ENCODE data around the gene SLC22A5. TPM values are rescaled to one million over a fixed set of nuclear protein-coding genes. Genes with fewer than 3 reads are reported as not detected.
"Not testable (repeated sequence)": the region's sequence is repeated elsewhere in the genome, so short reads cannot be mapped to it uniquely, and the experiment has no call there.

Gene SLC22A5
- total RNA-seq, 1 experiment from 2014 or later: 0.47 TPM

GRCh38 chr5:132388244-132389050, 18.9 kb downstream of the SLC22A5 start:
- no peak overlapping the region for H3K27ac ChIP-seq
- no peak for DNase-seq
- peaks cover 41% of the 10 kb centered on the region for H3K4me1 ChIP-seq

DNA sequence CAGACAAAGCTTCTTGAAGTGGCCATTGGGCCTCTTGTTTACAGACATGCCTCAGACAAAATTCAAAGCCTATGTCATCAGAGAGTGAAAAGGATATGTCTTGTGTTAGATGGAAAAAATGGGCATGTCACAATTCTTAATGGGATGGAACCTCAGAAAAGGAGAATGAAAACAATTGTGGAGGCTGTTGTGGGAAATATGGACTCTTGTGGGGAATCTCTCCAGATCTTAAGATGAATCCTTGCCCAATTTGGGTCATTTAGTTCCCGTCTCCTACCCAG, 19.5 kb downstream of the SLC22A5 start:
- no peak for DNase-seq
- Histone ChIP-seq H3K36me3 (no peaks in the 10 kb centered on the region), H3K9me3 (replicated peaks) (no peaks in the 10 kb centered on the region), H3K27ac (no peak overlapping the region), H3K4me1 (peaks cover 41% of the 10 kb centered on the region), H3K4me3 (no peak overlapping the region), H3K27me3 (no peaks in the 10 kb centered on the region)

More at GRCh38 chr5:132388244-132389050, 18.9 kb downstream of the SLC22A5 start:
- no peaks in the 10 kb centered on the region for H3K27me3 ChIP-seq
- no peak overlapping the region for H3K4me3 ChIP-seq
- no peaks in the 10 kb centered on the region for H3K36me3 ChIP-seq
- no peaks in the 10 kb centered on the region for H3K9me3 ChIP-seq (replicated peaks)

DNA sequence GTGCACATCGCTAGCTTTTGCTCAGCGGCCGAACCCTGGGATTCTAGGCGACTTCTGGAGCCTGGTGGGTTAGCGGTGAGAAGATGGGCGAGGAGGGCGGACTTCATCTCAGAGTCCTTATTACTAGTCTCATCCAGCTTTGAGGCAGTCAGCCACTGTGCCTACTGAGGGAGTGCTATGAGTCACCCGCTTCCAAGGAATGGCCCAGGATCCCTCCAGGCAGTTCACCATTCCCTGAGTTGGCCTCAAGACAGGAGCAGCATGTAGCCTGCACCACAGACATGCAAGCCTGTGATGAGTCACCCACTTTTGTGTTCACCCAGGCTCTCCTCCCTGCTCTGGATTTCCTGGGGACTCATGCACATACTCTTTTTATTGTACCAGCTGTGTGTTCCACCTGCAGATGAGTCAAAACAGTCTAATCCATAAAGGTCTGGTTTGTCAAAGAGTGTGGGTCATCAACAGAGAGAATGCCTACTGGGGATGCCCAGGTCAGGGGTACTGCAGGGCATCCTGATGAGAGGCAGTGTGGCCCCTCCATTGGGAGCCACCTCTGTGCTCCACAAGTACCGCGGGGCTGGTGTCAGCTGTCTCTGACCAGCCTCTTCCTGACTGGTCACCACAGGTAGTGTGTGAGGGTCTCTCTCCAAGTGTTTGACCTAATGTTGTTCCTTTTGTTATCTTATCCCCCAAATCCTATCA, 20.2 kb downstream of the SLC22A5 start:
- Histone ChIP-seq H3K4me3 (no peak overlapping the region), H3K27ac (no peak overlapping the region), H3K9me3 (replicated peaks) (no peaks in the 10 kb centered on the region), H3K4me1 (peaks cover 41% of the 10 kb centered on the region), H3K36me3 (no peaks in the 10 kb centered on the region), H3K27me3 (no peaks in the 10 kb centered on the region)
- peak; percentile 69 to 71 for DNase-seq

DNA sequence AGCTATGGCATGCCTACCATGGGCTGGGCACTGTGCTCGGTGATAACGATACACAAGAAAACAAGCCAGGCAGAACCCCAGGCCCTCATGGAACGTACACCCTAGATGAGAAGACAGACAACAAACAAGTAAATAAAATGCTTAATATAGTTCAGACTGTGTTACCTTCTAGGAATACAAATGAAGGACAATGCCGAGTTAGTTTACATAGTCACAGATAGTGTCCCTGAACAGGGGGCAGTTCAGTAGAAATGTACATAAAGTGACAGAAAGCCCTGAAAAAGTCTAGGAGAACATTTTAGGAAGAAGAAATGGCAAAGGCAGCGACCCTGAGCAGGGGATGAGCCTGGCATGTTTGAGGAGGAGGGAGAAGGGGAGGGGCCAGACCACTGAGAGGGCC, 21.7 kb downstream of the SLC22A5 start:
- H3K4me1 ChIP-seq: peaks cover 38% of the 10 kb centered on the region
- no peaks in the 10 kb centered on the region for H3K36me3 ChIP-seq
- no peaks in the 10 kb centered on the region for H3K27me3 ChIP-seq
- no peak overlapping the region for H3K27ac ChIP-seq
- DNase-seq: no peak
- no peak overlapping the region for H3K4me3 ChIP-seq
- no peaks in the 10 kb centered on the region for H3K9me3 ChIP-seq (replicated peaks)

GRCh38 chr5:132391870-132392269, 22.4 kb downstream of the SLC22A5 start:
- no peak for DNase-seq
- H3K27me3 ChIP-seq: no peaks in the 10 kb centered on the region
- no peaks in the 10 kb centered on the region for H3K36me3 ChIP-seq
- no peak overlapping the region for H3K4me3 ChIP-seq
- H3K27ac ChIP-seq: no peak overlapping the region
- no peaks in the 10 kb centered on the region for H3K9me3 ChIP-seq (replicated peaks)
- peaks cover 32% of the 10 kb centered on the region for H3K4me1 ChIP-seq

- no peaks in the 10 kb centered on the region for H3K27me3 ChIP-seq
- no peaks in the 10 kb centered on the region for H3K9me3 ChIP-seq (replicated peaks)
- no peak for DNase-seq
- H3K4me1 ChIP-seq: peaks cover 29% of the 10 kb centered on the region
- H3K36me3 ChIP-seq: no peaks in the 10 kb centered on the region
- H3K27ac ChIP-seq: no peak overlapping the region
- H3K4me3 ChIP-seq: no peak overlapping the region
Measured at GRCh38 chr5:132392411-132392810, 22.9 kb downstream of the SLC22A5 start.

DNA sequence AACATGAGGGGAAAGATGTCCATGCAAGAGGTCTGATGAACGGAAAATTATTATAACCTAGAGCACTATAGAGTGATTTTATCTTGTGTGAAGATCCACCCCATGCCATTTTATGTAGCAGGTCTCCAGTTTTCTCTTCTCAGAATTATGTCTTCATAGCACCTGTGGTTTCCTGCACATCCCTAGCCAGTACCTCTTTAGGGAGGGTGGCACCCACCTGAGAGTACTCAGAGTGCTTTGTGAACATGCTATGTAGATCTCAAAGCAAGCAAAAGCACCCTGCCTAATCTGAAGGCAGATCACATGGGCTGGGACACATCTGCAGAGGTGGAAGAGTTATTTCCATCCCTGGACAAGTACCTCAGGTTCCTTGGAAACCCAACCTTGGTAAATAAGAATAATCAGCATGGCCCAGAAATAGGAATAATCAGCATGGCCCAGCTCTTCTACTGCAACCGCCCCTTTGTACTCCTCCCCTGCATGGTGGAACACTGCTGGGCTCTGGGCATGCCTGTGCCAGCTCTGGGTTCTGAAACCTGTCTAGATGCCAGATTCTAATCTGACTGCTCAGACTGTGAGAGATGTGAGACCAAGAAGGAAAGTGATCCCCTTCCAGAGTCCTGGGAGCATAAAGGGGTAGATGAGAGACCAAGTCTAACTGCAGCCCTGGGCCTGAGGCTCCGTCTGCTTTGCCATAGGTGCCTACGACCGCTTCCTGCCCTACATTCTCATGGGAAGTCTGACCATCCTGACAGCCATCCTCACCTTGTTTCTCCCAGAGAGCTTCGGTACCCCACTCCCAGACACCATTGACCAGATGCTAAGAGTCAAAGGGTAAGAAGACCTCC, 23.7 kb downstream of the SLC22A5 start:
- H3K9me3 ChIP-seq (replicated peaks): no peaks in the 10 kb centered on the region
- no peaks in the 10 kb centered on the region for H3K27me3 ChIP-seq
- H3K4me3 ChIP-seq: no peak overlapping the region
- DNase-seq: no peak
- H3K36me3 ChIP-seq: no peaks in the 10 kb centered on the region
- no peak overlapping the region for H3K27ac ChIP-seq
- peaks cover 21% of the 10 kb centered on the region for H3K4me1 ChIP-seq

GRCh38 chr5:132394667-132395259, 25.3 kb downstream of the SLC22A5 start:
- no peak overlapping the region for H3K4me3 ChIP-seq
- no peak for DNase-seq
- H3K27ac ChIP-seq: no peak overlapping the region
- H3K4me1 ChIP-seq: peaks cover 7% of the 10 kb centered on the region; the same call in 1 of the 2 replicates
- no peaks in the 10 kb centered on the region for H3K36me3 ChIP-seq
- no peaks in the 10 kb centered on the region for H3K27me3 ChIP-seq
- peaks cover 7% of the 10 kb centered on the region for H3K9me3 ChIP-seq (replicated peaks)

- Histone ChIP-seq H3K4me1 (no peaks in the 10 kb centered on the region), H3K4me3 (no peak overlapping the region), H3K36me3 (no peaks in the 10 kb centered on the region), H3K9me3 (replicated peaks) (peaks cover 7% of the 10 kb centered on the region), H3K27me3 (no peaks in the 10 kb centered on the region), H3K27ac (no peak overlapping the region)
- no peak for DNase-seq
Measured at GRCh38 chr5:132396589-132397031, 27.1 kb downstream of the SLC22A5 start.

GRCh38 chr5:132397224-132397623, 27.7 kb downstream of the SLC22A5 start:
- DNase-seq: no peak
- no peaks in the 10 kb centered on the region for H3K36me3 ChIP-seq
- H3K27me3 ChIP-seq: no peaks in the 10 kb centered on the region
- H3K4me1 ChIP-seq: no peaks in the 10 kb centered on the region
- H3K4me3 ChIP-seq: no peak overlapping the region
- H3K27ac ChIP-seq: no peak overlapping the region
- H3K9me3 ChIP-seq (replicated peaks): peaks cover 7% of the 10 kb centered on the region

DNA sequence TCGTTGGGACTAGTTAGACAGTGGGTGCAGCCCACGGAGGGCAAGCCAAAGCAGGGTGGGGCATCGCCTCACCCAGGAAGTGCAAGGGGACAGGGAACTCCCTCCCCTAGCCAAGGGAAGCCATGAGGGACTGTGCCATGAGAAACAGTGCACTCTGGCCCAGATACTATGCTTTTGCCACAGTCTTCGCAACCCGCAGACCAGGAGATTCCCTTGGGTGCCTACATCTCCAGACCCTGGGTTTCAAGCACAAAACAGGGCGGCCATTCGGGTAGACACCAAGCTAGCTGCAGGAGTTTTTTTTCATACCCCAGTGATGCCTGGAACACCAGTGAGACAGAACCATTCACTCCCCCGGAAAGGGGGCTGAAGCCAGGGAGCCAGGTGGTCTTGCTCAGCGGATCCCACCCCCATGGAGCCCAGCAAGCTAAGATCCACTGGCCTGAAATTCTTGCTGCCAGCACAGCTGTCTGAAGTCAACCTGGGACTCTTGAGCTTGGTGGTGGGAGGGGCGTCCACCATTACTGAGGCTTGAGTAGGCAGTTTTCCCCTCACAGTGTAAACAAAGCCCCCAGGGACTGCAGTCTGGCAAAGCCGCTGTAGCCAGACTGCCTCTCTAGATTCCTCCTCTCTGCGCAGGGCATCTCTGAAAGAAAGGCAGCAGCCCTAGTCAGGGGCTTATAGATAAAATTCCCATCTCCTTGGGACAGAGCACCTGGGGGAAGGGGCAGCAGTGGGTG, 28.6 kb downstream of the SLC22A5 start:
- not testable (repeated sequence) for H3K4me1 ChIP-seq; H3K4me3 ChIP-seq; H3K9me3 ChIP-seq (replicated peaks); H3K27me3 ChIP-seq; H3K27ac ChIP-seq; H3K36me3 ChIP-seq; DNase-seq

DNA sequence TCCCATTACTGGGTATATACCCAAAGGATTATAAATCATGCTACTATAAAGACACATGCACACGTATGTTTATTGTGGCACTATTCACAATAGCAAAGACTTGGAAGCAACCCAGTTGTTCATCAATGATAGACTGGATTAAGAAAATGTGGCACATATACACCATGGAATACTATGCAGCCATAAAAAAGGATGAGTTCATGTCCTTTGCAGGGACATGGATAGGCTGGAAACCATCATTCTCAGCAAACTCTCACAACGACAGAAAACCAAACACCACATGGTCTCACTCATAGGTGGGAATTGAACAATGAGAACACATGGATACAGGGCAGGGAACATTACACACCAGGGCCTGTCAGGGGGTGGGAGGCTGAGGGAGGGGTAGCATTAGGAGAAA, 34.5 kb downstream of the SLC22A5 start:
- H3K27ac ChIP-seq, H3K36me3 ChIP-seq, H3K4me1 ChIP-seq, DNase-seq, H3K27me3 ChIP-seq, H3K4me3 ChIP-seq: not testable (repeated sequence)
- H3K9me3 ChIP-seq (replicated peaks): peaks cover 11% of the 10 kb centered on the region

GRCh38 chr5:132405646-132406045, 36.1 kb downstream of the SLC22A5 start:
- no peak overlapping the region for H3K4me3 ChIP-seq
- 0 out of 2 replicates have a peak, but pooled peaks cover 5% of the 10 kb centered on the region for H3K9me3 ChIP-seq (replicated peaks)
- H3K27me3 ChIP-seq: no peaks in the 10 kb centered on the region
- H3K4me1 ChIP-seq: peaks cover 5% of the 10 kb centered on the region
- no peak for DNase-seq
- H3K36me3 ChIP-seq: no peaks in the 10 kb centered on the region
- no peak overlapping the region for H3K27ac ChIP-seq

GRCh38 chr5:132406144-132406783, 36.8 kb downstream of the SLC22A5 start:
- DNase-seq: no peak
- H3K27ac ChIP-seq: no peak overlapping the region

More at GRCh38 chr5:132406144-132406783, 36.8 kb downstream of the SLC22A5 start:
- no peaks in the 10 kb centered on the region for H3K36me3 ChIP-seq
- H3K9me3 ChIP-seq (replicated peaks): 0 out of 2 replicates have a peak, but pooled peaks cover 5% of the 10 kb centered on the region
- no peak overlapping the region for H3K4me3 ChIP-seq
- no peaks in the 10 kb centered on the region for H3K27me3 ChIP-seq
- peaks cover 5% of the 10 kb centered on the region for H3K4me1 ChIP-seq

Data from SJCRH30 (cell line).